ENCODE data around the gene KCNIP4. TPM values are rescaled to one million over a fixed set of nuclear protein-coding genes. Genes with fewer than 3 reads are reported as not detected.

The KCNIP4 gene
- total RNA-seq, 4 donors from 2014 or later, result not detected

DNA sequence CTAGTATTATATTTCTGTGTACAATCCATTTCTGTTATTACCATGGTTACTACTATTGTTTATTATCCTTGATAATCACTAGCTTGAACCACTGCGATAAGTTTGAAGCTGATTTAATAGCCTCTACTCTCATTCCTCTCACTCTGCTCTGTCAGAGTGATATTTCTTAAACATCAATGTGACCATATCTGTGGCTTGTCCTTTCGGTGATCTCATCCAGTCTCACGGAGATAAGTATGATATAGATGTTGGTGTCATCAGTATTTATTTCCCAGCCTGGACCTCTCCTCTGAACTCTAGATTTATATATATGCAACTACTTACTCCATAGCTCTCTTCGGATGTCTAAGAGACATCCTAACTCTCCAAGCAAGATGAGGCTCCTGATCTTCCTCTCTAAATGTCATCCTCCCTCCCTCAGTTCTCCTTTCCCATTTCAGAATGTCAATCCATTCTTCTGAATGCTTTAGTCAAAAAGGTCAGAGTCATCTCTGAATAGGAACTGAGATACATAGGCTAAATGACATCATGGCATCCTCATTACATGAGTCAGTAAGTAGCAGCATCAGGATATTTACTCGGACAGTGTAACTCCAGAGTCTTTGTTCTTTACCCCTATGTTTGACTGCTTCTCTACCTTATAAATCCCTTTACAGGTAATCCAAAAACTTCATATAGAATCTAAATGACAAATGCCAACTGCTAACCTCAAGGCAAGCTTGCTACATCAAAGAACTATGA lies 1118.8 kb downstream of the KCNIP4 start:
- Histone ChIP-seq H3K27ac (no peak overlapping the region), H3K36me3 (no peaks in the 10 kb centered on the region), H3K4me1 (no peaks in the 10 kb centered on the region), H3K9me3 (no peaks in the 10 kb centered on the region), H3K27me3 (no peaks in the 10 kb centered on the region), H3K4me3 (no peak overlapping the region)
- no peak for DNase-seq (ENCODE audit: low spot score in 2 of 2)
- TF ChIP-seq EP300 (IDR thresholded peaks at IDR 0.05), result no peak
- TF ChIP-seq, protein P1, sequence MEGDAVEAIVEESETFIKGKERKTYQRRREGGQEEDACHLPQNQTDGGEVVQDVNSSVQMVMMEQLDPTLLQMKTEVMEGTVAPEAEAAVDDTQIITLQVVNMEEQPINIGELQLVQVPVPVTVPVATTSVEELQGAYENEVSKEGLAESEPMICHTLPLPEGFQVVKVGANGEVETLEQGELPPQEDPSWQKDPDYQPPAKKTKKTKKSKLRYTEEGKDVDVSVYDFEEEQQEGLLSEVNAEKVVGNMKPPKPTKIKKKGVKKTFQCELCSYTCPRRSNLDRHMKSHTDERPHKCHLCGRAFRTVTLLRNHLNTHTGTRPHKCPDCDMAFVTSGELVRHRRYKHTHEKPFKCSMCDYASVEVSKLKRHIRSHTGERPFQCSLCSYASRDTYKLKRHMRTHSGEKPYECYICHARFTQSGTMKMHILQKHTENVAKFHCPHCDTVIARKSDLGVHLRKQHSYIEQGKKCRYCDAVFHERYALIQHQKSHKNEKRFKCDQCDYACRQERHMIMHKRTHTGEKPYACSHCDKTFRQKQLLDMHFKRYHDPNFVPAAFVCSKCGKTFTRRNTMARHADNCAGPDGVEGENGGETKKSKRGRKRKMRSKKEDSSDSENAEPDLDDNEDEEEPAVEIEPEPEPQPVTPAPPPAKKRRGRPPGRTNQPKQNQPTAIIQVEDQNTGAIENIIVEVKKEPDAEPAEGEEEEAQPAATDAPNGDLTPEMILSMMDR (IDR thresholded peaks at IDR 0.05), result no peak
- no peak for TF ChIP-seq POLR2A (IDR thresholded peaks at IDR 0.05)
- 49 to 65% methylated on average over 5 of the region's 5 CpGs for WGBS, 2 donors

DNA sequence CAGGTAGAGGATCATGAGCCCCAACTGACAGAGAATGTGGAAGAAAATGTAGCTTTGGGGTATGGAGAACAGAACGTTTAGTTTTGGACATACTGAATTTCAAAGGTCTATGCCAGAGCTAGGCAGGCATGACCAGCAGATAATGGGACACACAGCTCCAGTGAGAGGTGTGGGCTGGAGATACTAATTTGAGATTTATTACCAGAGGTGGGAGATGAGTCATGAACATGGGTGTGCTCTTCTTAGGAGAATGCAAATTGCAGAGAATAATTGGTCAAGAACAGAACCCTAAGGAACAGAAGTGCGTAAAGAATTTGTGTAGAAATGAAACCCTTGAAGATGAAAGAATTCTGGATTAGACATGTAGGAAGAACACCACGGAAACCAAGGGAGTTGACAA lies 1123.1 kb downstream of the KCNIP4 start:
- no peak overlapping the region for H3K27ac ChIP-seq
- no peaks in the 10 kb centered on the region for H3K36me3 ChIP-seq
- H3K9me3 ChIP-seq, result no peaks in the 10 kb centered on the region
- no peaks in the 10 kb centered on the region for H3K27me3 ChIP-seq
- no peak overlapping the region for H3K4me3 ChIP-seq
- H3K4me1 ChIP-seq, result no peaks in the 10 kb centered on the region
- WGBS, 2 donors, result 80 to 88% methylated on average over 3 of the region's 3 CpGs
- TF ChIP-seq EP300 (IDR thresholded peaks at IDR 0.05), result no peak
- TF ChIP-seq, protein P1 (IDR thresholded peaks at IDR 0.05), result no peak
- TF ChIP-seq POLR2A (IDR thresholded peaks at IDR 0.05), result no peak
- no peak for DNase-seq (ENCODE audit: low spot score in 2 of 2)

DNA sequence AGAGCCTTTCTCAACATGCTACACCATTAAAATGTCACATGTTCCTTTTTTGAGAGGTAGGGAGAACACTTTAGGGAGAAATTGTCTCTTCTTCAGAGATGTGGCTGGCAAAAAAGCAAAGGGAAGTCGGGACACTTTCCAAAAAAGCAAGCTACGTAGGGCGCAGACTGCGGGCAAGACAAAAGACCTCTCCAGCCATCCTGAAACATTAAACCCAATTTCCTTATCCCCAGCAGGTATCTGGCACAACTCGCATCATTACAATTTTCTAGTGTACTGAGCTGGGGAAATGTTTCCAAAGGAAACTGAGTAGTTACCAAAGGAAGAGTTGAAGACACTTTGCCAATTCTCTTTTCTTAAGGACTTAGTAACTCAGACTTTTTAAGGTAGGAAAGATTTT lies 1132.3 kb downstream of the KCNIP4 start:
- H3K27me3 ChIP-seq, result no peaks in the 10 kb centered on the region
- no peaks in the 10 kb centered on the region for H3K4me1 ChIP-seq
- WGBS, 2 donors, result 92 to 94% methylated on average over 5 of the region's 5 CpGs
- TF ChIP-seq, protein P1 (IDR thresholded peaks at IDR 0.05), result no peak
- TF ChIP-seq EP300 (IDR thresholded peaks at IDR 0.05), result no peak
- no peak for TF ChIP-seq POLR2A (IDR thresholded peaks at IDR 0.05)
- no peak overlapping the region for H3K4me3 ChIP-seq
- DNase-seq (ENCODE audit: low spot score in 2 of 2), result no peak
- H3K9me3 ChIP-seq, result no peaks in the 10 kb centered on the region
- no peaks in the 10 kb centered on the region for H3K36me3 ChIP-seq
- no peak overlapping the region for H3K27ac ChIP-seq

DNA sequence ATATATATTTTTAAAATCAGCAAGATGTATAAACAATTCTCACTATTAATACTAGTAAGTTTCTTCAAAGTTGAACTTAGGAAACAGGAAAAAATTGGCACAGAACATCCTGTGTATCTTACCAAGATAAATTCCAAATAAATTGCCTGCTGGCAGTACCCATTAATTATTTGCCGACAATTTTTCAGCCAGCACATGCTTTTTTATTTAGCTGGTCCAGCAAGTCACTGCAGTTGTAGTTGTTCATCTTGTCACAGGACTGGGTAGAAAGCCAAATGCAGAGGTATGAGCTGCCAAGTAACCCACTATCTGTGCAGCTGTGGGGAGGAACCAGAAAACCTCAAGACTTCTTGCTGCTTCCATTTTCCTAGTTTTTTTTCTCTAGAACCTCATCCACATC lies 1134.9 kb downstream of the KCNIP4 start:
- Histone ChIP-seq H3K9me3 (no peaks in the 10 kb centered on the region), H3K27me3 (no peaks in the 10 kb centered on the region), H3K4me1 (no peaks in the 10 kb centered on the region), H3K27ac (no peak overlapping the region), H3K4me3 (no peak overlapping the region), H3K36me3 (no peaks in the 10 kb centered on the region)
- WGBS, 2 donors, result 60 to 68% methylated on average over 1 of the region's 1 CpG
- TF ChIP-seq, protein P1 (IDR thresholded peaks at IDR 0.05), result no peak
- TF ChIP-seq EP300 (IDR thresholded peaks at IDR 0.05) (no peak), POLR2A (IDR thresholded peaks at IDR 0.05) (no peak)
- DNase-seq (ENCODE audit: low spot score in 2 of 2), result no peak

DNA sequence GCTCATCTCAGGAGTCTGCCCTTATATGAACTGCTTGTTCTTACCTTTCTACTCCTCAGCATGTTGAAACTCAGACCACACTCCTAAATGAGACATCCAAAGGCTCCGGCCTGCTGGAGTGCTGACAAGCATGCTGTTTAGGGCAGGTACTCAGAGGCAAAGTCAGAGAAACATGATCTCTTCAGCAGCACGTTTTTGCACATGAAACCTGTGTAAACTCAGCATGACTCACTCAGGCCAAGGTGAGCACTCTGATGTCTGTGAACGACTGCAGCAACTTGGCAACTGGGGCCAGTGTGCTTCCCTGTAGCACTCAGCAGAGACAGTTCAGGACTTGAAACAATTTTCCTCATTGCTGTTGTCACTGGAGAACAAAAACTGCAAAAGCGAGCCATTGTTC lies 1138.8 kb downstream of the KCNIP4 start:
- TF ChIP-seq, protein P1 (IDR thresholded peaks at IDR 0.05), result no peak
- TF ChIP-seq EP300 (IDR thresholded peaks at IDR 0.05) (no peak), POLR2A (IDR thresholded peaks at IDR 0.05) (no peak)
- 20 to 37% methylated on average over 4 of the region's 4 CpGs for WGBS, 2 donors
- H3K27ac ChIP-seq, result no peak overlapping the region

More for the DNA sequence above, 1138.8 kb downstream of the KCNIP4 start:
- Histone ChIP-seq H3K27me3 (no peaks in the 10 kb centered on the region), H3K4me3 (no peak overlapping the region), H3K36me3 (no peaks in the 10 kb centered on the region), H3K4me1 (no peaks in the 10 kb centered on the region), H3K9me3 (peaks cover 0 to 3% (median 0%) of the 10 kb centered on the region in 4 donors)
- no peak for DNase-seq (ENCODE audit: low spot score in 2 of 2)

All from tibial nerve (tissue), 4 donors.